ENCODE results near the gene ELAC1.

- TF ChIP-seq, protein P1, sequence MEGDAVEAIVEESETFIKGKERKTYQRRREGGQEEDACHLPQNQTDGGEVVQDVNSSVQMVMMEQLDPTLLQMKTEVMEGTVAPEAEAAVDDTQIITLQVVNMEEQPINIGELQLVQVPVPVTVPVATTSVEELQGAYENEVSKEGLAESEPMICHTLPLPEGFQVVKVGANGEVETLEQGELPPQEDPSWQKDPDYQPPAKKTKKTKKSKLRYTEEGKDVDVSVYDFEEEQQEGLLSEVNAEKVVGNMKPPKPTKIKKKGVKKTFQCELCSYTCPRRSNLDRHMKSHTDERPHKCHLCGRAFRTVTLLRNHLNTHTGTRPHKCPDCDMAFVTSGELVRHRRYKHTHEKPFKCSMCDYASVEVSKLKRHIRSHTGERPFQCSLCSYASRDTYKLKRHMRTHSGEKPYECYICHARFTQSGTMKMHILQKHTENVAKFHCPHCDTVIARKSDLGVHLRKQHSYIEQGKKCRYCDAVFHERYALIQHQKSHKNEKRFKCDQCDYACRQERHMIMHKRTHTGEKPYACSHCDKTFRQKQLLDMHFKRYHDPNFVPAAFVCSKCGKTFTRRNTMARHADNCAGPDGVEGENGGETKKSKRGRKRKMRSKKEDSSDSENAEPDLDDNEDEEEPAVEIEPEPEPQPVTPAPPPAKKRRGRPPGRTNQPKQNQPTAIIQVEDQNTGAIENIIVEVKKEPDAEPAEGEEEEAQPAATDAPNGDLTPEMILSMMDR (IDR thresholded peaks at IDR 0.05) = no peak
- TF ChIP-seq EP300 (IDR thresholded peaks at IDR 0.05) (no peak), POLR2A (IDR thresholded peaks at IDR 0.05) (no peak)
These were observed 60.5 kb downstream of the ELAC1 start for GRCh38 chr18:51028201-51028805.
